Glutamatergic neuron (in vitro differentiated cells): Measurements from ENCODE around the gene CHD9NB. TPM values are rescaled to one million over a fixed set of nuclear protein-coding genes. Genes with fewer than 3 reads are reported as not detected.
A peak's percentile ranks its signal among the peaks of the same experiment; 100 is the strongest.

Experiments
- DNase-seq: peaks from one replicate; pipeline ENCODE4 v3.0.0; 2022
- H3K27ac Mint-ChIP-seq: one replicate; pipeline ENCODE4 v1.8.0; 2020; ENCODE audit warnings: mild to moderate bottlenecking, mixed read lengths, inconsistent platforms; ENCODE audit not compliant: unreplicated experiment
- H3K27me3 Mint-ChIP-seq: one replicate; pipeline ENCODE4 v1.8.0; 2020; ENCODE audit warnings: mild to moderate bottlenecking, moderate library complexity, mixed read lengths, inconsistent platforms; ENCODE audit not compliant: unreplicated experiment
- H3K36me3 Mint-ChIP-seq: one replicate; pipeline ENCODE4 v1.8.0; 2020; ENCODE audit warnings: mild to moderate bottlenecking, mixed read lengths, inconsistent platforms; ENCODE audit not compliant: unreplicated experiment
- H3K4me1 Mint-ChIP-seq: one replicate; pipeline ENCODE4 v1.8.0; 2020; ENCODE audit warnings: mild to moderate bottlenecking, low read depth, mixed read lengths, inconsistent platforms; ENCODE audit not compliant: unreplicated experiment
- H3K4me3 Mint-ChIP-seq: one replicate; pipeline ENCODE4 v1.8.0; 2020; ENCODE audit warnings: mild to moderate bottlenecking, mixed read lengths, inconsistent platforms; ENCODE audit not compliant: unreplicated experiment
- H3K9me3 Mint-ChIP-seq: one replicate; pipeline ENCODE4 v1.8.0; 2020; ENCODE audit warnings: mild to moderate bottlenecking, moderate library complexity, mixed read lengths, inconsistent platforms; ENCODE audit not compliant: unreplicated experiment
- CTCF ChIP-seq: fragments of 200-600 bp; sonication (generic); IDR thresholded peaks from one replicate; pipeline ENCODE4 v1.5.0; 2021; ENCODE audit not compliant: partially characterized antibody, unreplicated experiment
- total RNA-seq: library from RNA; stranded (reverse); fragmentation: NEBNext Ultra II Directional; extraction: Animal tissue kit (Norgen Biotek cat#: 25700); gene quantifications from one replicate; pipeline ENCODE4 v1.2.1, GENCODE V29; 2021; ENCODE audit not compliant: unreplicated experiment

Gene CHD9NB
- total RNA-seq, 1 donor from 2014 or later: 1.8 TPM

GRCh38 chr16:53034306-53034705 is 18.4 kb downstream of the CHD9NB start:
- Mint-ChIP-seq H3K4me1 (peaks cover 6% of the 10 kb centered on the region), H3K27me3 (peaks cover 3% of the 10 kb centered on the region), H3K9me3 (no peaks in the 10 kb centered on the region), H3K27ac (no peak overlapping the region), H3K4me3 (no peak overlapping the region), H3K36me3 (peaks cover 4% of the 10 kb centered on the region)
- no peak for DNase-seq
- TF ChIP-seq CTCF: no peak

GRCh38 chr16:53031323-53031942 is 21.3 kb downstream of the CHD9NB start:
- peaks cover 4% of the 10 kb centered on the region for H3K36me3 Mint-ChIP-seq
- peaks cover 2% of the 10 kb centered on the region for H3K4me1 Mint-ChIP-seq
- no peak overlapping the region for H3K27ac Mint-ChIP-seq
- H3K9me3 Mint-ChIP-seq: no peaks in the 10 kb centered on the region
- no peak overlapping the region for H3K4me3 Mint-ChIP-seq
- H3K27me3 Mint-ChIP-seq: no peaks in the 10 kb centered on the region
- DNase-seq: no peak
- TF ChIP-seq CTCF: no peak

- Mint-ChIP-seq H3K4me1 (peaks cover under 1% of the 10 kb centered on the region), H3K9me3 (peaks cover 1% of the 10 kb centered on the region), H3K27me3 (no peaks in the 10 kb centered on the region), H3K36me3 (peaks cover 3% of the 10 kb centered on the region), H3K4me3 (no peak overlapping the region), H3K27ac (no peak overlapping the region)
- no peak for DNase-seq
- TF ChIP-seq CTCF: no peak
These were observed 22.7 kb downstream of the CHD9NB start for GRCh38 chr16:53029971-53030370.

- DNase-seq: no peak
- Mint-ChIP-seq H3K27me3 (no peaks in the 10 kb centered on the region), H3K4me1 (peaks cover 4% of the 10 kb centered on the region), H3K4me3 (no peak overlapping the region), H3K27ac (no peak overlapping the region), H3K36me3 (no peaks in the 10 kb centered on the region), H3K9me3 (peaks cover 3% of the 10 kb centered on the region)
- no peak for TF ChIP-seq CTCF
These were observed 28.7 kb downstream of the CHD9NB start for GRCh38 chr16:53024045-53024444.

GRCh38 chr16:53022374-53022773 is 30.3 kb downstream of the CHD9NB start:
- no peaks in the 10 kb centered on the region for H3K36me3 Mint-ChIP-seq
- DNase-seq: peak; percentile 62
- H3K4me3 Mint-ChIP-seq: no peak overlapping the region
- peak; percentile 73 for TF ChIP-seq CTCF
- H3K9me3 Mint-ChIP-seq: peaks cover 3% of the 10 kb centered on the region
- H3K27ac Mint-ChIP-seq: no peak overlapping the region
- H3K4me1 Mint-ChIP-seq: peaks cover 4% of the 10 kb centered on the region
- H3K27me3 Mint-ChIP-seq: no peaks in the 10 kb centered on the region
